CD4-positive, alpha-beta T cell treated with Interferon alpha-2 for 1 hour (primary cell): ENCODE data around the gene RCN1.
"Not testable (repeated sequence)": the region's sequence is repeated elsewhere in the genome, so short reads cannot be mapped to it uniquely, and the experiment has no call there.

ENCODE experiments used
- DNase-seq, 2 donors: peaks; one replicate each; pipeline ENCODE4 v3.0.0-alpha.2; 2020 to 2022

The RCN1 gene

DNA sequence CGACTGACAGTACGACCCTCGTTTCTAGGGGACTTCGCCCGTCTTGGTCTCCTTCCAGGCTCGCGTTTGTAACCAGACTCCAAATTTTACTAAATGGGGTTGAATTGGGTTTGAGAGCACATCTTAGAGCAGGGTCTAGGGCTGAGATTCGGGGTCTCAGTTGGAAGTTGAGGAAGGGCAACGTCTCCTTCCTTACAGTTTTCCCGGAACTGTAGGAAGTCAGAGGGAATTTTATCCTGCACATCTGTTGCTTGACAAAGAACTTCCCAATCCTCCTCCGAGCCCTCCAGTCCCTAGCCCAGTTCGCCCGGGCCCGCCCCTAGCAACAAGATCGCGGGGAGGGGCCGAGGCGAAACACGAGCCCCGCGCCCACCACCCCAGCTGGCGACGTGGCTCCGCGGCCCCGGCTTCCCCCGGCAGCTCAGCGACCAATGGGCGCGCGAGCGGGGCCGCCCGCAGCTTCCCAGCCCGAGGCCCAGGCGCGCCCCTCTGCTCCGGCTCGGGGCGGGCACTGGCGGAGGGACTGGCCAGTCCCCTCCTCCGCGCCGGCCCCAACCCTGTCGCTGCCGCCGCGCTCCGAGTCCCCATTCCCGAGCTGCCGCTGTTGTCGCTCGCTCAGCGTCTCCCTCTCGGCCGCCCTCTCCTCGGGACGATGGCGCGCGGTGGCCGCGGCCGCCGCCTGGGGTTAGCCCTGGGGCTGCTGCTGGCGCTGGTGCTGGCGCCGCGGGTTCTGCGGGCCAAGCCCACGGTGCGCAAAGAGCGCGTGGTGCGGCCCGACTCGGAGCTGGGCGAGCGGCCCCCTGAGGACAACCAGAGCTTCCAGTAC, at the start of gene RCN1:
TSS of gene RCN1 (plus strand) at position 530 of the 826 bp plus-strand sequence. CDS start at position 653, 123 bp downstream.
- peak; percentile 19 to 43 for DNase-seq

GRCh38 chr11:32043737-32044136, 47.1 kb upstream of the RCN1 start:
- no peak for DNase-seq

DNA sequence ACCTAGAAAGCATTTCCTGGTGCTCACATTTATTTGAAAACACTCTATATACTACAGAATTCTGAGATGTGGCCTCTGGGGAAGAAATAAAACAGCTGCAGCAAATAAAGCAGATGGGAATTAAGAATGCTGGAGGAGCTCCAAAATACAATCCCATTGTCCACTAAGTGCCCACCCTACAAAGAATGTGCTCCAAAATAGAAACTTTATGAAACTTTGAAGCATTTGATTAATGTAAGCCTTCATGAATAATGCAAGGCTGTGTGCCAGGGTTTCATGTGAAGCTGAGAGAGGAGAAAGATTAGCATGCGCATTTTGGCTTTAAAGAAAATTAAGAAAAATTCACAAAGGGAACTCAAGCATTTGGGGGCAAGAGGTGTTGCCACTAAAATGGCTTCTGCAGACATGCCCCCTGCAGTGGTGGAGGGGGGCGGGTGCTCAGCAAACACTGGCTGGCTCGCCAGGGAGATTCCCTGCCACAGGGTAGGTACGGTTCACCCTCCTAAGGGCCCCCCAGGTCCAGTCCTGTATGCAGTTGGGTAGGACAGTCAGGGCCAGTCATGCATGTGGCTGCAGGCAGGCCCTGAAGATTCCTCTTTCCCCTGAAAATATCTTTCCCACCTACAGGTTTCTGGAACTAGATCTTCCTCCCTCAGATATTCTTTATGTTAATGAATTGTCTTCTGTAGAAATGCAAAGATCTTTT, 46.6 kb upstream of the RCN1 start:
- no peak for DNase-seq

- no peak for DNase-seq
Measured at GRCh38 chr11:32045456-32045855, 45.4 kb upstream of the RCN1 start.

DNA sequence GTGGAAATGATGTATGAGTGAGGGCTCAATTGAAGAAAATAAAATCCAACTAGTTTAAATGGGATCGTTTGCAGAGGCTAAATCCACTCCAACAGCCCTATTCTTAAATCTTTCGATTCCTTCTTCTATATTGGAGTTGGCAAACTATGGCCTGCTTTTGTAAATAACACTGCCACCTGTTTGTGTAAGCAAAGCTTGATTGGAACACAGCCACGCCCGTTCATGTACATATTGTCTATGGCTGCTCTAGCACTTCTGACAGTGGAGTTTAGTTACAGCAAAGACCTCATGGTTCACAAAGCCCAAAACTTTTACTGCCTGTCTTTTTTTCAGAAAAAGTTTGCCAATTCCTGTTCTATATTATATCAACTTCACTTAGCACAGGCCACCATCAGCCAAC, 40.6 kb upstream of the RCN1 start:
- DNase-seq, result no peak

DNA sequence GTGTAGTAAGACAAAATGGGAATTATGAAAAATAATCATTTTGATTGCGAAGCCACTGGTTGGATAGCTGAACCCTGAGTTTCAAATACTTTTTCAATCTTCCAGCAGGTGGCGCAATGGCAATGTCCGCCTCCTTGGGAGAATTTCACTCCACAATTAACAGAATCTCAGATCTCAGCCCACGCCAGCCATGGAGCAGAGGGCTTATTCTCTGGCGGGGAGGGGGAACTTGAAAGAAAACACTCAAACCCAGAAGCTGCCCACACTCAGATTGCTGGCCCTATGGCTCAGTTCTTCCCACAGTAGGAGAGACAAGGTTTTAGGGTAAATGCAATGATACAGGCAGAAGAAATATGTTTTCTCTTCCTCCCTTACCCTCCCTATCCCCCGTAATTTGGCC, 38.7 kb upstream of the RCN1 start:
- DNase-seq, result peak; percentile 34 to 62

DNA sequence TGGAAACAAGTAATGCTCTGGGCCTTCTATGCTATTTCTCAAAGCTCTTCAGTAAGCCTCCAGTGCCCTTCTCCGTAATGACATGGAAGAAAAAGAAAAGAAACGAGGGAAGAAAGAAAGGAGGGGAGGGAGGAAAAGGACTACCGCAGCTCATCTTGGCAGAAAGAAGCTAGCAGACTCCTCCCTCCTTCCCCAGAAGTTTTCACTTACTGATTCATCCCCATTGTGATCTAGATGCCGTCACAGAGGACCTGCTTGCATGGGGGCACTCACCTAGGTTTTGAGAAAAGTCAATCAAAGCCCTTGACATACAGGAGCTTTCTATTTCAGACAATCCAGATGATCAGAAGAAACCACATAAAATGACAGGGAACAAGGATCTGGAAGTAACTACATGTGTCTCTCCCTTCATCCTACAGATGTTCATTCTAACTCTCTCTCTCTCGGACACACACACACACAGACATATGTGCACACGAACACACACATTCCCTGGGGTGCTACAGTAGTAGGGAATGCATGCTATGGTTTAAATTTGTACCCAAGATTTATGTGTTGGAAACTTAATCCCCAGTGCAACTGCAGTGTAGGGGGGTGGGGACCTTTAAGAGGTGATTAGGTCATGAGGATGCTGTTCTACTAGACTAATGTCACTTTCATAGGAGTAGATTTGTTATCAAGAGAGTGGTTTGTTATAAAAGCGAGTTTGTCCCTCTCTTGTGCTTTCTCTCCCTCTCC, 37.6 kb upstream of the RCN1 start:
- no peak for DNase-seq

DNA sequence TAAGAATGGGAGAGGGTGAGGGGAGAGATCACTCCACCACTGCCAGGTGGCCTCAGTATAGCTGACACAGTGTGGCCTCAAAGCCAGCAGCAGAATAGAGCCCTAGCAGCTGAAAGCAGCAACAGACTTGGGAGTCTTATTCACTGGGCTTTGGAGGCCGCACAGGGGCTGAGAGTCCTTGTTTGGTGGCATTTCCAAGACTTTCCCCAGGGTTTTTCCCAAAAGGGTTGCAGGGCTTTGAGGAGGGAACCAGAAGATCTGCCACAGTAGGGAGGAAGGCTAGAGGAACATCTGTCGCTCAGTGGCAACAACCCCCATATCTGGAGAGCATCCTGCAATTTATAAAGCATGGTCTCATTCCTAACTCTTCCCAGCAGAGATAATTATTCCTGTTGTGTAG, 35.0 kb upstream of the RCN1 start:
- DNase-seq, result no peak

DNA sequence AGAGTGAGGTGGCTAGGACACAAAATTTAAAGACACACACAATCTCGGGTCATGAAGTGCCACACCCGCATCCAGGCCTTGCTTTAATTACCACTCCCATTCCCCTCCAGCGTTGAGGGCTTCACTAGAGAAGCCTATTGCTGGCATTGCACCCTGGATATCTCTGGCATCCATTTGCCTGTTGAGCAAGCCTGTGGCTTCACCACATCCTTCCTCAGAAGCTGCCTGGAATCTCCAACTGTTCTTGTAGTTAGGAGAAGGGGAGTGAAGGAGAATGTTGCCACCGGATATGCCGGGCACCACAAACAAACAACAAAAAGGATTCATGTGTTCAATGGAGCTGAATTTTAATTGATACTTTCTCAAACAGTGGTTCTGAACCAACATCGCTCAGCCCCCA, 34.4 kb upstream of the RCN1 start:
- DNase-seq, result no peak

DNA sequence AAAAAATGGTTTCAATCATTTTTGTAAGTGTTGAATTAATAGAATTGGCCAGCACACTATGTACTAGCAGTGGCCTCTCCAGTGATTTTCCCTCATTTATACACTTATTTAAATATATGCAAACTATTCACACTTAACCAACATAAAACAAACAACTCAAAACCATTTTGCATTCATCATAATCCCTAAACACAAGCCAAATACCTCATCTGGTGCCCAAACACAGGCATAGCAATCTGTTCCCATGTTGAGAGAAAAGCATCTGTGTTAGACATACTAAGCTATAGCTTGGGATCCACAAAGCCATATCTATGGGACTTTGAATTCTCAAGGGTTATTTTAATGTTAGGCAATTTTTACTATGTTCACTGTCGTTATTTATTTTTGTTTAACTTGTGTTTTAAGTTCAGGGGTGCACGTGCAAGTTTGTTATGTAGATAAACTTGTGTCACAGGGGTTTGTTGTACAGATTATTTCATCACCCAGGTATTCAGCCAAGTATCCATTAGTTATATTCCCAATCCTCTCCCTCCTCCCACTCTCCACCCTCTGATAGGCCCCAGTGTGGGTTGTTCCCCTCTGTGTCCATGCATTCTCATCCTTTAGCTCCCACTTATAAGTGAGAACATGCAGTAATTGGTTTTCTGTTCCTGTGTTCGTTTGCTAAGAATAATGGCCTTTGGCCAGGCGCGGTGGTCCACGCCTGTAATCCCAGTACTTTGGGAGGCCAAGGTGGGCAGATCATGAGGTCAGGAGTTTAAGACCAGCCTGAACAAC, 31.0 kb upstream of the RCN1 start:
- DNase-seq, result no peak

DNA sequence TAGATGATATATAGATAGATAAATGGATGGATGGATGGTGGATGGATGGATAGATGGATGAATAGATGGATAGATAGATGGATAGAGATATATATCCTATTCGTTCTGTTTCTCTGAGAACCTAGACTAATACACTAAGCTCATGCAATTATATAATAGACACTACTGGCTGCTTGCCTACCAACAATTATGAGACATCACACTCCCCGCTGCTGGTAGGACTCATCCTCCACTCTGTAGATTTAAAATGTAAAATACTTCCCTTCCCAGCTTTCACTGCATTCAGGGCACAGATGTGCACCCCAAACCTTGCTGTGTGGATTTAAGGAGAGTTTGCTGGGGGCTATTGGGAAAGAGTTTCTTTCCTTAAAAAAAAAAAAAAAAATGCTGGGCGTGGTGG, 28.3 kb upstream of the RCN1 start:
- no peak for DNase-seq

DNA sequence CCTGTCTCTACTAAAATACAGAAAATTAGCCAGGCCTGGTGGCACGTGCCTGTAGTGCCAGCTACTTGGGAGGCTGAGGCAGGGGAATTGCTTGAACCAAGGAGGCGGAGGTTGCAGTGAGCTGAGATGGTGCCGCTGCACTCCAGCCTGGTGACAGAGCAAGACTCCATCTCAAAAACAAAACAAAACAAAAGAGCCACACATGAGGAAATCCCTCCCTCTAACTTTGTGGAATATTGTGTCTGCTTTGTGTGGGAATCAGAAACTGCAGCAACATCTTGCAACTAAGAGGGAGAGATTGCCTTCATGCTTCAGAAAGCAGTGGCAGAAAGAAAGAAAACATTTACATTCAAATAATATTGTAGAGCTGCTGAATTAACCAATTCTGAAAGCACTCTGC, 27.8 kb upstream of the RCN1 start:
- not testable (repeated sequence) for DNase-seq

- no peak for DNase-seq
Measured at GRCh38 chr11:32065865-32066629, 24.8 kb upstream of the RCN1 start.

GRCh38 chr11:32068134-32068870, 22.6 kb upstream of the RCN1 start:
- DNase-seq, result no peak

DNA sequence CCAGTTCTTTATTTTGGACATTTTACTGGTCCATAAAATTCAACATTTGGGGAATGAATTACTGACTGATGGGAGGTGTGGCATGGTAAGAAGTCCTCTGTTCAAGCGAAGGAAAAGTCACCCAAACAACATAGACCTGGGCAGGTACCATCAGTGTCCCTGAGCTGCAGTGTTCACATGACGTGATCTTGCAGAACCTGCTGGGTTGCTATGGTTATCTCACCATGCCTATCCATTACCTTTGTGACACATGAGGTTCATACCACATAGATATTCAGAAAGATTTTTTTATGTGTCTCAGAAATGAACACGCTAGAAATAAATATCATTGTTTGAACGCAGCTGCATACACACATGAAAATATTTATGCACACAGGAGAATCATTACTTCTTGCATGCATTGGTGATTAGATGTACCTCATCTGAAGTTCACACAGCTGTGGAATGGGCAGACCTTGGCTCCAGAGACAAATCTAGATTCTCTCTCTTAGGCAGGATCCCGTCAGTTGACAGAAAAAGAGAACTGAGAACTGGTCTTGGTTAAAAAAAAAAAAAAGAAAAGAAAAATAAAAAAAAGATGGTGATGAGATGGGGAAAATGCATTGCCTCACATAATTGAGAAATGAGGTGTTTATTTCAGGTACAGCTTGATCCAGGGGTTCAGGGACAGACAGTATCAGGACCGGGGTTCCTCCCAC, 21.4 kb upstream of the RCN1 start:
- DNase-seq, result no peak

GRCh38 chr11:32070692-32071091, 20.2 kb upstream of the RCN1 start:
- no peak for DNase-seq

- no peak for DNase-seq
Measured at GRCh38 chr11:32071811-32072210, 19.1 kb upstream of the RCN1 start.

DNA sequence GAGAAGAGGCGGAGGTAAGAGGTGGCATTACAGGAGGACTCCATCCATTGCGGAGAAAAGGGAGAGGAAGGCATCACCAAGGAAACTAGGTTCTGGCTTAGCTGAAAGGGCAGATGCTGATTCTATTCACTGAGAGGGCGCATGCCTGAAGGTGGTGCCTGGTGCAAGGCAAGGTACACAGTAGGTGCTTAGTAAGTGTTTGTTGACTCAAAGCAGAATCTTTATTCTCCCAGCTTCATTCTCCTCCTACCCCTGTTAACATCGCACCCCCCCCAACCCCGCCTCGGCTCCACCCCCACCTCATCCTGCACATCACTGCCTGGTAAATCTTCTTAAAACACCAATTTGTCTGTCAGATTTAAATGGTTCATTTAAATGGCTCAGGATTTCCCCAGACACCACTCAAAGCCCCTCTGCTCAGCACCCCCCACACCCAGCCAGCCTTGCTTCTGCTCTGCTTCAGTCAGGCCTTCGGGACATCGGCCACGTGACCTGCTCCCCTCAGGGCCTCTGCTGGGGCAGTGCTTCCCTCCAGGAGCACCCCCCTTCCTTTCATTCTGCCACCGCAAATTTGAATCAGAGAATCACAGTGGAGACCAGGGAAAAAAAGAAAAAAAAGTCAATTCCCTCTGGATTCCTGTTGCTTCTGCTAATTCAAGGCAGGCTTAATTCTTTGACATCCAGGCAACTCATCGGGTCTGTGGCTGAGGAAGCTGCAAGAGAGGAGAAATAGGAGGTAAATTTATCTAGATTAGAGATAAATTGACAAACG, 17.8 kb upstream of the RCN1 start:
- DNase-seq, result no peak

GRCh38 chr11:32073644-32074026, 17.2 kb upstream of the RCN1 start:
- DNase-seq, result no peak

DNA sequence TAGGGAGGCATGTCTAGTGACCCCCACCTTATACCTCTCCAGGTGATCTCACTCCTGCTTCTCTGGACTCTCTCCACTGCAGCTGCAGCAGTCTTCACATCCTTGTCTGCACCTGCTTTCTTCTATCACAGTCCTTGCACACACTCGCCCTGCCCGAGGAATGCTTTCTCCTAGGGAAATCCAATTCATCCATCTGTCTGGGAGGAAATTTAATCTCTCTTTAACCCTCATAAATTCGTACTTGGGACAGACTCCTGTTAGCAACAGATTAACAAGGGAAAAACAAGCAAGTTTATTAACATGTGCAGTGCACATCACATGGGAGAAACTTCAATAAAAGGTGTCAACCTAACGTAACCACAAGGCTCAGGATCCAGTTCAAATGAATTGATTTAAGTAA, 11.3 kb upstream of the RCN1 start:
- no peak for DNase-seq
